Muscle layer of duodenum (tissue), 2 donors: ENCODE data around the gene FCN1.

Source experiments
- H3K27ac ChIP-seq: one replicate; pipeline ENCODE4 v1.7.0; 2013; ENCODE audit warnings: mild to moderate bottlenecking, low read length
- H3K27me3 ChIP-seq: one replicate; pipeline ENCODE4 v1.7.0; 2013; ENCODE audit warnings: low read depth, mild to moderate bottlenecking, control low read depth, low read length
- H3K36me3 ChIP-seq, 2 donors: one replicate each; pipeline ENCODE4 v1.7.0; 2013; ENCODE audit warnings: low read length in 2 of 2, control low read depth in 1 of 2, mild to moderate bottlenecking in 1 of 2; ENCODE audit not compliant: insufficient read depth in 2 of 2, control insufficient read depth in 1 of 2
- H3K4me1 ChIP-seq, 2 donors: one replicate each; pipeline ENCODE4 v1.7.0; 2013; ENCODE audit warnings: low read length in 2 of 2, mild to moderate bottlenecking in 2 of 2, control low read depth in 1 of 2, moderate library complexity in 1 of 2; ENCODE audit not compliant: insufficient read depth in 2 of 2, control insufficient read depth in 1 of 2
- H3K4me3 ChIP-seq, 2 donors: one replicate each; pipeline ENCODE4 v1.7.0; 2013; ENCODE audit warnings: low read length in 2 of 2, low read depth in 1 of 2, mild to moderate bottlenecking in 1 of 2
- H3K9me3 ChIP-seq, 2 donors: one replicate each; pipeline ENCODE4 v1.7.0; 2013; ENCODE audit warnings: low read length in 2 of 2, control low read depth in 1 of 2, mild to moderate bottlenecking in 1 of 2; ENCODE audit not compliant: control insufficient read depth in 1 of 2
- donor health status: healthy.

Gene FCN1

DNA sequence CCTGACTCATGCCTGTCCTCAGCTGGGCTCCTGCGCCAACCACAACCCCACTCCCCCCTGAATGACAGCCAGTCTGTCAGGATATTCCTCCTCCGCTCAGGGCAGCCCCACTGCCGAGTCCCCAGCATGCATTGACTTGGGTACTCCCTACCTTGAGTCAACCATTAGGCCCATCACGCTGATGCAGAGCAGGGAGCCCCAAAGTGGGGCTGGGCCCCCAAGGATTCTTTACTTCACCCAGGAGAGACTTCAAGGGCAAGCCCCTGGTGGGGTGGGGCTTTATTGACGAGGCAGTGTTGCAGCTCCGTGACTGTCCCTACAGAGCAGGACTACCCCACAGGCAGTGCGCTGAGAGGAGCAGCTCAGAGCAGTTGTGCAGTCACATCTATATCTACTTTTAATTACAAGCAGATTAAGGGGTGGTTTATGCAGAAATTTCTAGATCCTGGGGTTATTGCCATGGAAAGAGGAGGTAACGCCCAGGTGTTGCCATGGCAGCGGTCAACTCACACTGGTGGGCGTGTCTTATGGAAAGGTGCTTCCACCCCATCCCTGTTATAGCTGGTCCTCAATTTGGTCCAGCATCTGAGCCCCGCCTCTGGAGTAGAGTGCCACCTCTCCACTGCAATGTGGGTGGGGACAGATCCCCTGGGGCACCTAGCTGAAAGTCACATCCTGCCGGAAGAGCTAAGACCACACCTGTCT, 32.1 kb upstream of the FCN1 start:
- Histone ChIP-seq H3K36me3 (no peaks in the 10 kb centered on the region), H3K9me3 (no peaks in the 10 kb centered on the region), H3K4me1 (peaks cover 0 to 4% of the 10 kb centered on the region in 2 donors), H3K4me3 (no peak overlapping the region), H3K27me3 (peaks cover 13% of the 10 kb centered on the region), H3K27ac (no peak overlapping the region)

- Histone ChIP-seq H3K27ac (no peak overlapping the region), H3K36me3 (no peaks in the 10 kb centered on the region), H3K27me3 (peaks cover 18% of the 10 kb centered on the region), H3K4me3 (no peak overlapping the region), H3K4me1 (peaks cover 0 to 20% of the 10 kb centered on the region in 2 donors), H3K9me3 (no peaks in the 10 kb centered on the region)
These were observed 30.4 kb upstream of the FCN1 start for GRCh38 chr9:134948149-134948548.

DNA sequence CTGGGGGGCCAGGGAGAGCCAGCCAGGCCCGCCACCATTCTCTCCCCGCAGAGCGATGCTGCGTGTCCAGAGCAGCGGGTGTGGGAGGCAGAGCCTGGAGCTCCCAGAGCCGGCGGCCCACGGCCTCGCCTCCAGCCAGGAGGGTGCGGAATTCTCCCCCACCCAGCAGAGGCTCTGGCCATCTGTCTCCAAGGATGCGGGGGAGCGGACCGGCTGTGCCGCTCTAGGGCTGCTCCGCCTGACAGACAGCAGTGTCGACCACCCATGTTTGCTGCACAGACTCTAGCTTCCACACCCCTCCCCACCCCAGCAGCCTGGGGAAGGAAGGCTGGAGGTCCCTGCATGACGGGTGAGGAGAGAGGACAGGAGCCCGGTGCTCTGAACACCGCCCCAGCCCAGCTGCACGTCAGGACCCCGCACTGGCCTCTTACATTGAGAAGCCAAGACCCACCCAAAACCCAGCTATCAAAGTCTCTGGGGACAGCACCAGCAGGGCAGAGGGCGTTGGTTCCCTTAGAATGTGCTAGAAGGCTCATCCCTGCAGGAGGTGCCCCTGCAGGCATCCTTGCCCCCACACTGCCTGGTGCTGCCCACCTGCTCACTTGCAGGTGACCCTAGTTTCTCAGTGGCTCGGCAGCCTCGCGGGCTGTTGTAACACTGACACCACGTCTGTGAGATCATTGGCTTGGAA, 29.7 kb upstream of the FCN1 start:
- Histone ChIP-seq H3K4me3 (no peak overlapping the region), H3K4me1 (peaks cover 0 to 28% of the 10 kb centered on the region in 2 donors), H3K27me3 (peaks cover 19% of the 10 kb centered on the region), H3K27ac (no peak overlapping the region), H3K9me3 (no peaks in the 10 kb centered on the region), H3K36me3 (no peaks in the 10 kb centered on the region)

GRCh38 chr9:134946663-134947062, 29.0 kb upstream of the FCN1 start:
- Histone ChIP-seq H3K4me3 (no peak overlapping the region), H3K36me3 (no peaks in the 10 kb centered on the region), H3K4me1 (peaks cover 0 to 32% of the 10 kb centered on the region in 2 donors), H3K27me3 (peaks cover 26% of the 10 kb centered on the region), H3K27ac (no peak overlapping the region), H3K9me3 (no peaks in the 10 kb centered on the region)

DNA sequence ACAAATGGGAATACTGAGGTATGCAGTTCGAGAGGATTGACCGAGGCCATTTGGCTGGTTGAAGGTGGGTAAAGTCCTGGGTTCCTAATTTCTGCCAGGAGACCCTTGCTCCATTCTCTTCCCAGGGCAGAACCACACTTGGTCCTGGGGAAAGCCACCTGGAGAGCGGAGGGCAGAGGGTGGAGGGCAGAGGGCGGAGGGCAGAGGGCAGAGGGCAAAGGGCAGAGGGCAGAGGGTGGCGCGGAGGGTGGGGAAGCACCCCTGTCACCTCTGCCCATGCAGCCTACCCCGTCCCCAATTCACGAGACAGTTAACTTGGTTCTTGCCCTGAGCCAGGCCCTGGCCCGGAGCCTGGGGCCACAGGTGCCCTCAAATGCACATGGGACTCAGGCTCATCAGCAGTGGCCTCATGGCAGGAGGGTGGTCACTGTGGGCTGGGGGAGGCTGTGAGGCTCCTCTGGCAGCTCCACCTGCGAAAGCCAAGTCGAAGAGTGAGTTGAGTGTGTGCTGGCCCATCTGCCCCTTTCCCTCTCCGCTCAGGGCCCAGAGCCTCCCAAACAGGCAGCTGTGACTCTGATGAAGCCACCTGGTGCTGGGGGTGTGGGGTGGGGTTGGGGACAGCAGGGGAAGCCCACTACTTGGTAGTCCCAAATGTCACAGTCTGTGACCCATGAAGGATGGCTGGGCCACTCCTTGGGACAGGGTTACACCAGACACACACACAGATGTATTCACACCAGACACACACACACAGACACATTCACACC, 28.0 kb upstream of the FCN1 start:
- H3K27me3 ChIP-seq: peaks cover 26% of the 10 kb centered on the region
- no peak overlapping the region for H3K27ac ChIP-seq
- no peaks in the 10 kb centered on the region for H3K36me3 ChIP-seq
- H3K4me1 ChIP-seq: peaks cover 0 to 32% of the 10 kb centered on the region in 2 donors
- H3K4me3 ChIP-seq: no peak overlapping the region
- H3K9me3 ChIP-seq: no peaks in the 10 kb centered on the region

GRCh38 chr9:134944916-134945315, 27.2 kb upstream of the FCN1 start:
- Histone ChIP-seq H3K4me1 (peaks cover 0 to 32% of the 10 kb centered on the region in 2 donors), H3K27me3 (peaks cover 26% of the 10 kb centered on the region), H3K4me3 (no peak overlapping the region), H3K27ac (no peak overlapping the region), H3K36me3 (no peaks in the 10 kb centered on the region), H3K9me3 (no peaks in the 10 kb centered on the region)

DNA sequence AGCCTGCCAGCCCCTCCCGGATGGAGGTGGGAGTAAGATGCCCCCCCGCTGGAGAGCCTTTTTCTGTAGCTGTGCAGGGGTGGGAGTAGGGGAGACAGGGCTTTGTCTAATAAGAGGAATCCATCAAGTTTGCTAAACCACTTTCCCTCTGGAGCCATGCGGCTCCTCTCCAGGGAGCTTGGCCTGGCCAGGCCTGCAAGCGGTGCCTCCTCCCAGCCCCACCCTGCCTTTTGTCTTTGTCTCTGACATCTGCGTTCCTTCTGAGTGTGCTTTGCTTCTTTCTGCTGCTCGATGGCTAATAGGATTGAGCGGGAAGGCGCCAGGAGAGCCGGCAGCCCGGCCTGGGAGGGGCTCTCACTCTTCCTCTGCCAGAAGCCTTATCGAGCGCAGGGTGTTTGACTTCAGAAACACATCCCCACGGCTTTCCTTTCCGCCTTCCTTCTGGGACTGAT, 26.7 kb upstream of the FCN1 start:
- Histone ChIP-seq H3K27ac (no peak overlapping the region), H3K9me3 (no peaks in the 10 kb centered on the region), H3K36me3 (no peaks in the 10 kb centered on the region), H3K4me3 (no peak overlapping the region), H3K4me1 (peaks cover 0 to 32% of the 10 kb centered on the region in 2 donors), H3K27me3 (peaks cover 26% of the 10 kb centered on the region)

- no peak overlapping the region for H3K4me3 ChIP-seq
- H3K9me3 ChIP-seq: no peaks in the 10 kb centered on the region
- peaks cover 26% of the 10 kb centered on the region for H3K27me3 ChIP-seq
- H3K36me3 ChIP-seq: no peaks in the 10 kb centered on the region
- H3K4me1 ChIP-seq: peaks cover 0 to 32% of the 10 kb centered on the region in 2 donors
- no peak overlapping the region for H3K27ac ChIP-seq
These were observed 26.1 kb upstream of the FCN1 start for GRCh38 chr9:134943836-134944235.

- peaks cover 26% of the 10 kb centered on the region for H3K27me3 ChIP-seq
- no peak overlapping the region for H3K27ac ChIP-seq
- H3K4me1 ChIP-seq: peaks cover 0 to 36% of the 10 kb centered on the region in 2 donors
- no peaks in the 10 kb centered on the region for H3K36me3 ChIP-seq
- no peaks in the 10 kb centered on the region for H3K9me3 ChIP-seq
- H3K4me3 ChIP-seq: no peak overlapping the region
These were observed 25.7 kb upstream of the FCN1 start for GRCh38 chr9:134943411-134943810.

- Histone ChIP-seq H3K36me3 (no peaks in the 10 kb centered on the region), H3K4me3 (no peak overlapping the region), H3K27ac (no peak overlapping the region), H3K9me3 (no peaks in the 10 kb centered on the region), H3K27me3 (peaks cover 26% of the 10 kb centered on the region), H3K4me1 (peaks cover 0 to 37% of the 10 kb centered on the region in 2 donors)
These were observed 25.1 kb upstream of the FCN1 start for GRCh38 chr9:134942788-134943184.
